GM12872 (cell line): ENCODE results near the gene BORA.

Experiments
- TF ChIP-seq, protein P1 (sequence below): IDR thresholded peaks from 3 replicates; pipeline ENCODE4 v1.5.1; 2011; ENCODE audit warnings: low read depth, mild to moderate bottlenecking, low read length, moderate library complexity; ENCODE audit not compliant: insufficient read depth

BORA gene

GRCh38 chr13:72694314-72694713, 33.4 kb upstream of the BORA start:
- TF ChIP-seq, protein P1, sequence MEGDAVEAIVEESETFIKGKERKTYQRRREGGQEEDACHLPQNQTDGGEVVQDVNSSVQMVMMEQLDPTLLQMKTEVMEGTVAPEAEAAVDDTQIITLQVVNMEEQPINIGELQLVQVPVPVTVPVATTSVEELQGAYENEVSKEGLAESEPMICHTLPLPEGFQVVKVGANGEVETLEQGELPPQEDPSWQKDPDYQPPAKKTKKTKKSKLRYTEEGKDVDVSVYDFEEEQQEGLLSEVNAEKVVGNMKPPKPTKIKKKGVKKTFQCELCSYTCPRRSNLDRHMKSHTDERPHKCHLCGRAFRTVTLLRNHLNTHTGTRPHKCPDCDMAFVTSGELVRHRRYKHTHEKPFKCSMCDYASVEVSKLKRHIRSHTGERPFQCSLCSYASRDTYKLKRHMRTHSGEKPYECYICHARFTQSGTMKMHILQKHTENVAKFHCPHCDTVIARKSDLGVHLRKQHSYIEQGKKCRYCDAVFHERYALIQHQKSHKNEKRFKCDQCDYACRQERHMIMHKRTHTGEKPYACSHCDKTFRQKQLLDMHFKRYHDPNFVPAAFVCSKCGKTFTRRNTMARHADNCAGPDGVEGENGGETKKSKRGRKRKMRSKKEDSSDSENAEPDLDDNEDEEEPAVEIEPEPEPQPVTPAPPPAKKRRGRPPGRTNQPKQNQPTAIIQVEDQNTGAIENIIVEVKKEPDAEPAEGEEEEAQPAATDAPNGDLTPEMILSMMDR = no peak

- TF ChIP-seq, protein P1 = no peak
These were observed 31.1 kb upstream of the BORA start for GRCh38 chr13:72696579-72696978.

DNA sequence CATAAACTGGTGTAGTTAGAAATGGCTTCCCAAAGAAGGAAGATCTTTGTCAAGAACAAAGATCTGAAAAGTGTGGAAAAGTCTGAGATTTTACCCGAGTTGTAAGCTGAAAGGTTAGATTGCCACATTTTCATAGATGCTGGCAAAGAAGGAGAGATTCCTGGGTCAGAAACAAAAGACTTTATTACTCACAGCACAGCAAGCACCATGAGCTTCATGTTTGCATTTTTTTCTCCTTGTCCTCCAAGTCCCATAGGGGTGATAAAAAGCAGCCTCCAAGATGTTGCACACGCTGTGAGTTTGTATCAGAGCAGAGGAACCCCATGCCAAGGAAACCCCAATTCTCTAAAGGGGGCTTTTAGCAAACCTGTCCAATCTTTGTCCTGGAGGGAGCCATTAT, 29.6 kb upstream of the BORA start:
- TF ChIP-seq, protein P1 = no peak

DNA sequence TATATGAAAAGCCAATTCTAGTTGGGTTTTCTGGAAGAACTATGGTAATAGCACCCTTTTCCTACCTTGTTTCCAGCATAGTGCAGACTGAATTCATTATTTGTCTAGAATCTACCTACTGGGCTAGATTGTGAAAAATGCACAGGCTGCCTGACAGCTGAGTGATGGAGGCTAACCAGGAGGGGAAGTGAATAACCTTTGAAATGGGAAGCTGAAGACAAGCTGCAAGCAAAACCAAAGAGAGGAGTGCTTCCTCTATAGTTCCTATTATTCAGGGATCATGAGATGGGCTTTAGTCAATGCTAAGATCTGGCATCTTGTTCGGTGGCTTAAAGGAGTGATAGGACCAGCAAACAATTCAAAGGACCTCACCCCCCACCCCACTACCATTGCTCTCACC, 27.2 kb upstream of the BORA start:
- TF ChIP-seq, protein P1 = no peak

- TF ChIP-seq, protein P1 = no peak
These were observed 10.9 kb upstream of the BORA start for GRCh38 chr13:72716776-72717175.

DNA sequence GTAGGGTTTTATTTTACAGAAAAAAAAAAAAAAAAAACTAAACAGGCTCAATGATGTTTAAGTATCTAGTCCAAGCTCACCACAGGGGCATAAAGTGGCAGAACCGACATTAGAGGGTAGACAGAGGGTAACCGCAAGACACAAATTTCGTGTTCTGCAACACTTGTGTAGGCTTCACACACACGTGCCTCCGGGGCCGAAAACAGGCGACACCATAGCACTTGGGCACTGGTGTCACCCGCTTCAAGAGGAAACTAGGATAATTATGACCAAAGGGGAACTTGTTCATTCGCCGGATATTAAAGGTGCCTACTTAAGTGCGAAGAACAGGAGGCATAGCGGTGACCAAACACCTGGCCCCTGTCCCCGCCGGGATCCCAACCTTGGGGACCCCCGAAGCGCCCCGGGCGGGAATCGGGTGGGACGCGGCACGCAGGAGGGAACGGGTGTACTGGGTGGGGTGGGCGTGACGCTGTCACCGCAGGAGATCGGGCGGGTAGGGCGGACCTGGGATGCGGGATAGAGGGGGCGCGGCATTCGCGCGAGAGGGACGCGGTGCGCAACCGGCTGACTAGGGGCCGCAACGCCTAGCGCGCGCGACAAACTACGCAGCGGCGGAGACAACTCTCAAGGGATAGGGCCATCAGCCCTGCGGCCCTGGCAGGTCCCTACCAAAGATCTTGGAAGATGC, 852 bp upstream of the BORA start:
- TF ChIP-seq, protein P1 = no peak

DNA sequence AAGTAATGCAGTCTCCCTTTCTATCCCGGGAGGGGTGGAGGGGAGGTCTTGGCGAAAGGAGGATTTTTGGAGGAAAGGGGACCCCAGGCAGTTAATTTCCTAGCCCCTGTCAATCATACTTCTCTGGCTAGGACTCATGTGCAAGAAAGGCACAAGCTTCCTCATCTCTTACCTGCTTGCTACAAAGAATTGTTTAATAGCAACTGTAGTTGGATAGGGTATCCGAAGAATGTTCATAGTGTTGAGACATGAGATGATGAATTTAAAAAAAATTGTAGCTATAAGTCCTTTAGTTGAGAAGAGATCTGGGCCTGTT, 525 bp downstream of the BORA start:
- TF ChIP-seq, protein P1 = no peak

- TF ChIP-seq, protein P1 = no peak
These were observed 9.3 kb downstream of the BORA start for GRCh38 chr13:72737033-72737432.
